Esophagus (tissue), 2 donors: ENCODE results near the gene HTR6. TPM values are rescaled to one million over a fixed set of nuclear protein-coding genes. Genes with fewer than 3 reads are reported as not detected.
A peak's percentile ranks its signal among the peaks of the same experiment; 100 is the strongest.

ENCODE experiments used
- H3K27ac ChIP-seq, 2 donors: one replicate each; pipeline ENCODE4 v1.5.1; 2013; ENCODE audit warnings: low read depth in 2 of 2, mild to moderate bottlenecking in 2 of 2, inconsistent platforms in 1 of 2, low read length in 1 of 2, moderate library complexity in 1 of 2
- H3K27me3 ChIP-seq, 2 donors: one replicate each; pipeline ENCODE4 v1.6.1; 2013; ENCODE audit warnings: low read length in 2 of 2, control low read depth in 1 of 2, mild to moderate bottlenecking in 1 of 2; ENCODE audit not compliant: insufficient read depth in 2 of 2, control insufficient read depth in 1 of 2
- H3K36me3 ChIP-seq, 2 donors: one replicate each; pipeline ENCODE4 v1.6.1; 2013; ENCODE audit warnings: low read length in 1 of 2; ENCODE audit not compliant: control insufficient read depth in 2 of 2, insufficient read depth in 2 of 2
- H3K4me1 ChIP-seq, 2 donors: one replicate each; pipeline ENCODE4 v1.6.1; 2013; ENCODE audit warnings: low read length in 1 of 2; ENCODE audit not compliant: control insufficient read depth in 2 of 2, insufficient read depth in 2 of 2
- H3K4me3 ChIP-seq, 2 donors: one replicate each; pipeline ENCODE4 v1.5.1; 2013; ENCODE audit warnings: low read length in 2 of 2, mild to moderate bottlenecking in 2 of 2, low read depth in 1 of 2, moderate library complexity in 1 of 2
- H3K9me3 ChIP-seq, 2 donors: one replicate each; pipeline ENCODE4 v1.6.1; 2013; ENCODE audit warnings: mild to moderate bottlenecking in 2 of 2, low read depth in 1 of 2, low read length in 1 of 2, moderate library complexity in 1 of 2; ENCODE audit not compliant: control insufficient read depth in 2 of 2, insufficient read depth in 1 of 2
- WGBS, 2 donors: extraction: QIAGEN DNeasy Blood & Tissue Kit; methylation state at CpG; one replicate each; pipeline ENCODE4 v1.1.7; 2013; 5-methylcytosine and 5-hydroxymethylcytosine counted together
- polyA plus RNA-seq, 2 donors: library from polyadenylated mRNA; stranded (reverse); fragments of 200-250 nt; gene quantifications; one replicate each; pipeline ENCODE4 v1.2.3, GENCODE V29; 2013
- donor health status: healthy with polysubstance abuse.
- donor health status: Bipolar disorder and iron deficiency.

Gene HTR6
- polyA plus RNA-seq, 2 donors: 0.02 TPM; not detected in 1

DNA sequence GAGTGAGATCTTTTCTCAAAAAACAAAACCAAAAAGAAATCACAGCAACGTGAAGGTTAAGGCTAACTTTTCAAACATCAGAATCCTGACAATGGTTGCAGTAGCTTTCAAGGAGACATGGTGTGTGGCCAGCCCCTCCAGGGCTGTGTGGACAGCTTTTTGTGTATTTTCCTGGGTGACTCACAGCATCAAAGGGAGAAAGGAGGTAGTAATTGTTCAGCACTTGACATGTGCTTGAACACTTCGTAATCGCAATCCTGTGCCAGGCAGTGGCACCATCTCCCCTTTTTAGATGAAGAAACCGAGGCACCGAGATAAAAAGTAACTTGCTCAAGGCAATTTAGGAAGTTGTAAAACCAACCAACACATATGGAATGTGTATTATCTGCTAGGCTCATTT is 10.3 kb upstream of the HTR6 start:
- WGBS, 2 donors: 46 to 51% methylated on average over 5 of the region's 5 CpGs
- Histone ChIP-seq H3K9me3 (no peaks in the 10 kb centered on the region), H3K27me3 (no peaks in the 10 kb centered on the region), H3K4me3 (no peak overlapping the region), H3K4me1 (peaks cover 0 to 8% of the 10 kb centered on the region in 2 donors), H3K36me3 (peaks cover 7 to 30% of the 10 kb centered on the region in 2 donors), H3K27ac (peak overlapping the region in 1 of 2 donors; percentile 33)

DNA sequence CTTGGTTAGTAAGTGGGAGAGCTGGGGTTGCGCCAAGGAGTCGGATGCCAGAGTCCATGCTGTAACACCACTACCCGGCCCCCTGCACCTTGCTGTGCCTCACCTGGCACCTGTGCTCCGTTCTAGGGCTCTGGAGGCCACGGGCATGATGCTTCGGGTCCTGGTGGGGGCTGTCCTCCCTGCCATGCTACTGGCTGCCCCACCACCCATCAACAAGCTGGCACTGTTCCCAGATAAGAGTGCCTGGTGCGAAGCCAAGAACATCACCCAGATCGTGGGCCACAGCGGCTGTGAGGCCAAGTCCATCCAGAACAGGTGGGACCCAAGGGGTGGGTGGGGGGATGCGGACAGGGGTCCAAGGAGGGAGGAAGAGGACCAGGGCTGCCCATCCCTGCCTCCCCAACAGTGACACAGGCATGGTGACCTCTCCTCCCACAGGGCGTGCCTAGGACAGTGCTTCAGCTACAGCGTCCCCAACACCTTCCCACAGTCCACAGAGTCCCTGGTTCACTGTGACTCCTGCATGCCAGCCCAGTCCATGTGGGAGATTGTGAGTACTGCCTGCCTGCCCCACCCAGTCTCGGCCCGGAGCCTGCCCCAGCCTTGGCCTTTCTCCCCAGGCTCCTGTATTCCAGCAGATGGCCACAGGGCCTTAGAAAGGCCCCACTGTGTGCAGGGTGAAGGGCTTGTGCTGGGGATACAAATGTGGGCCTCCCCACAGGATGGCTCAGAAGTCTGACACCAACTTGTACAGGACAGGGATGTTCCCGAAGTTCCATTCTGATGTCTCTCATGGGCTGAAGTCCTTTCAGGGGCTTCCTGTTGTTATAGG is 9.6 kb upstream of the HTR6 start:
- peaks cover 7 to 30% of the 10 kb centered on the region in 2 donors for H3K36me3 ChIP-seq
- no peak overlapping the region for H3K4me3 ChIP-seq
- 51 to 55% methylated on average over 14 to 15 of the region's 15 CpGs for WGBS, 2 donors
- peaks cover 2 to 12% of the 10 kb centered on the region in 2 donors for H3K4me1 ChIP-seq
- H3K27ac ChIP-seq: no peak overlapping the region
- H3K9me3 ChIP-seq: no peaks in the 10 kb centered on the region
- no peaks in the 10 kb centered on the region for H3K27me3 ChIP-seq

- no peaks in the 10 kb centered on the region for H3K9me3 ChIP-seq
- peak overlapping the region in 1 of 2 donors; percentile 27 for H3K27ac ChIP-seq
- H3K4me1 ChIP-seq: peaks cover 2 to 11% of the 10 kb centered on the region in 2 donors
- no peak overlapping the region for H3K4me3 ChIP-seq
- no peaks in the 10 kb centered on the region for H3K27me3 ChIP-seq
- H3K36me3 ChIP-seq: peaks cover 7 to 30% of the 10 kb centered on the region in 2 donors
- WGBS, 2 donors: 85 to 89% methylated on average over 8 of the region's 8 CpGs
Observed at GRCh38 chr1:19655718-19656080, 9.0 kb upstream of the HTR6 start.

GRCh38 chr1:19656134-19656779 is 8.4 kb upstream of the HTR6 start:
- Histone ChIP-seq H3K27me3 (no peaks in the 10 kb centered on the region), H3K27ac (no peak overlapping the region), H3K4me1 (peaks cover 2 to 7% of the 10 kb centered on the region in 2 donors), H3K9me3 (no peaks in the 10 kb centered on the region), H3K4me3 (no peak overlapping the region), H3K36me3 (peaks cover 7 to 30% of the 10 kb centered on the region in 2 donors)
- WGBS, 2 donors: 87% methylated on average over 9 of the region's 9 CpGs

DNA sequence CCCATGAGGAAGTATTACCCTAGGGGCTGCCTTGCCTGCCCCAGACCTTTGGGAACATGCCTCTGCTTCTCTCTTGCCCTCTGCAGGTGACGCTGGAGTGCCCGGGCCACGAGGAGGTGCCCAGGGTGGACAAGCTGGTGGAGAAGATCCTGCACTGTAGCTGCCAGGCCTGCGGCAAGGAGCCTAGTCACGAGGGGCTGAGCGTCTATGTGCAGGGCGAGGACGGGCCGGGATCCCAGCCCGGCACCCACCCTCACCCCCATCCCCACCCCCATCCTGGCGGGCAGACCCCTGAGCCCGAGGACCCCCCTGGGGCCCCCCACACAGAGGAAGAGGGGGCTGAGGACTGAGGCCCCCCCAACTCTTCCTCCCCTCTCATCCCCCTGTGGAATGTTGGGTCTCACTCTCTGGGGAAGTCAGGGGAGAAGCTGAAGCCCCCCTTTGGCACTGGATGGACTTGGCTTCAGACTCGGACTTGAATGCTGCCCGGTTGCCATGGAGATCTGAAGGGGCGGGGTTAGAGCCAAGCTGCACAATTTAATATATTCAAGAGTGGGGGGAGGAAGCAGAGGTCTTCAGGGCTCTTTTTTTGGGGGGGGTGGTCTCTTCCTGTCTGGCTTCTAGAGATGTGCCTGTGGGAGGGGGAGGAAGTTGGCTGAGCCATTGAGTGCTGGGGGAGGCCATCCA is 7.8 kb upstream of the HTR6 start:
- H3K4me3 ChIP-seq: no peak overlapping the region
- peaks cover 2 to 7% of the 10 kb centered on the region in 2 donors for H3K4me1 ChIP-seq
- no peaks in the 10 kb centered on the region for H3K27me3 ChIP-seq
- peaks cover 7 to 30% of the 10 kb centered on the region in 2 donors for H3K36me3 ChIP-seq
- WGBS, 2 donors: 69 to 79% methylated on average over 13 to 15 of the region's 15 CpGs
- H3K9me3 ChIP-seq: no peaks in the 10 kb centered on the region
- no peak overlapping the region for H3K27ac ChIP-seq

GRCh38 chr1:19657511-19657910 is 7.2 kb upstream of the HTR6 start:
- Histone ChIP-seq H3K4me1 (peaks cover 2 to 7% of the 10 kb centered on the region in 2 donors), H3K27me3 (no peaks in the 10 kb centered on the region), H3K9me3 (no peaks in the 10 kb centered on the region), H3K27ac (no peak overlapping the region), H3K36me3 (peaks cover 7 to 30% of the 10 kb centered on the region in 2 donors), H3K4me3 (no peak overlapping the region)
- WGBS, 2 donors: 70 to 77% methylated on average over 10 of the region's 10 CpGs

- H3K9me3 ChIP-seq: no peaks in the 10 kb centered on the region
Observed at GRCh38 chr1:19658186-19658585, 6.5 kb upstream of the HTR6 start.

GRCh38 chr1:19661721-19662228 is 2.9 kb upstream of the HTR6 start:
- Histone ChIP-seq H3K9me3 (peaks cover 0 to 9% of the 10 kb centered on the region in 2 donors), H3K36me3 (peaks cover 7 to 17% of the 10 kb centered on the region in 2 donors), H3K27me3 (peaks cover 0 to 20% of the 10 kb centered on the region in 2 donors), H3K4me1 (peaks cover 7 to 8% of the 10 kb centered on the region in 2 donors), H3K4me3 (no peak overlapping the region), H3K27ac (no peak overlapping the region)
- 11 to 12% methylated on average over 9 of the region's 9 CpGs for WGBS, 2 donors

More at GRCh38 chr1:19658186-19658585, 6.5 kb upstream of the HTR6 start:
- no peak overlapping the region for H3K27ac ChIP-seq
- peaks cover 7 to 30% of the 10 kb centered on the region in 2 donors for H3K36me3 ChIP-seq
- H3K27me3 ChIP-seq: no peaks in the 10 kb centered on the region
- peaks cover 2 to 7% of the 10 kb centered on the region in 2 donors for H3K4me1 ChIP-seq
- H3K4me3 ChIP-seq: no peak overlapping the region
- 82 to 89% methylated on average over 13 of the region's 13 CpGs for WGBS, 2 donors

DNA sequence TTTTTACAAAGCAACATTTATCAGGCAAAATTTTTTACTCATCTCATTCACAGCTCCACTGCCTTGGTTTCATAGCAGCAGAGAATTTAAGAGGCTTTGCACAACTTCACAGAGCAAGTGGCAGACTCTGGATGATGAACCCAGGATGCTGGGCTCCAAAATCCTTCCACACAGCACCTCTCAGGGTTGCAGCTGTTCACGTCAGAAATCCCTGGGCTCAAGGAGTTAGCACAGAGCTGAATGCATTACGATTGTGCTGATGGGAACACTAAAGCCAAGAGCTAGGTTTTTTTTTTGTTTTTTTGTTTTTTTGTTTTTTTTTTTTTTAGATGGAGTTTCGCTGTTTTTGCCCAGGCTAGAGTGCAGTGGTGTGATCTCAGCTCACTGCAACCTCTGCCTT is 2.4 kb upstream of the HTR6 start:
- peaks cover 0 to 20% of the 10 kb centered on the region in 2 donors for H3K27me3 ChIP-seq
- no peak overlapping the region for H3K27ac ChIP-seq
- H3K36me3 ChIP-seq: peaks cover 7 to 12% of the 10 kb centered on the region in 2 donors
- H3K4me3 ChIP-seq: no peak overlapping the region
- H3K9me3 ChIP-seq: peaks cover 0 to 9% of the 10 kb centered on the region in 2 donors
- H3K4me1 ChIP-seq: peaks cover 7 to 8% of the 10 kb centered on the region in 2 donors
- WGBS, 2 donors: 49 to 55% methylated on average over 3 of the region's 3 CpGs
